IPS DF 4.7 (cell line): ENCODE results near the gene GIMAP7.

ENCODE experiments used
- DNase-seq: peaks from one replicate; pipeline ENCODE4 v3.0.0-alpha.2; 2013; ENCODE audit warnings: low spot score; ENCODE audit errors: extremely low read depth

The GIMAP7 gene

GRCh38 chr7:150569245-150569955 lies 54.7 kb downstream of the GIMAP7 start:
- DNase-seq: no peak
